Measurements from ENCODE around the gene SUSD6.

The SUSD6 gene

GRCh38 chr14:69673104-69673503 is 61.7 kb downstream of the SUSD6 start:
- H3K4me3 ChIP-seq (ENCODE audit: control insufficient read depth, low read depth, low read length) = no peak overlapping the region
- no peak for TF ChIP-seq CTCF (IDR thresholded peaks at IDR 0.05; ENCODE audit: control insufficient read depth, insufficient read depth, low read depth, low read length, missing control alignments)

GRCh38 chr14:69673578-69674305 is 62.3 kb downstream of the SUSD6 start:
- H3K4me3 ChIP-seq (ENCODE audit: control insufficient read depth, low read depth, low read length) = no peak overlapping the region
- no peak for TF ChIP-seq CTCF (IDR thresholded peaks at IDR 0.05; ENCODE audit: control insufficient read depth, insufficient read depth, low read depth, low read length, missing control alignments)
- no peak for DNase-seq (ENCODE audit: low read depth)

More at GRCh38 chr14:69673104-69673503, 61.7 kb downstream of the SUSD6 start:
- no peak for DNase-seq (ENCODE audit: low read depth)

- TF ChIP-seq CTCF (IDR thresholded peaks at IDR 0.05; ENCODE audit: control insufficient read depth, insufficient read depth, low read depth, low read length, missing control alignments) = no peak
- DNase-seq (ENCODE audit: low read depth) = no peak
- H3K4me3 ChIP-seq (ENCODE audit: control insufficient read depth, low read depth, low read length) = no peak overlapping the region
These were observed 63.3 kb downstream of the SUSD6 start for GRCh38 chr14:69674546-69675244.

- TF ChIP-seq CTCF (IDR thresholded peaks at IDR 0.05; ENCODE audit: control insufficient read depth, insufficient read depth, low read depth, low read length, missing control alignments) = no peak
- H3K4me3 ChIP-seq (ENCODE audit: control insufficient read depth, low read depth, low read length) = no peak overlapping the region
- no peak for DNase-seq (ENCODE audit: low read depth)
These were observed 63.8 kb downstream of the SUSD6 start for GRCh38 chr14:69675245-69675583.

- no peak for TF ChIP-seq CTCF (IDR thresholded peaks at IDR 0.05; ENCODE audit: control insufficient read depth, insufficient read depth, low read depth, low read length, missing control alignments)
- no peak for DNase-seq (ENCODE audit: low read depth)
- no peak overlapping the region for H3K4me3 ChIP-seq (ENCODE audit: control insufficient read depth, low read depth, low read length)
These were observed 64.6 kb downstream of the SUSD6 start for GRCh38 chr14:69675877-69676416.

GRCh38 chr14:69676723-69677122 is 65.3 kb downstream of the SUSD6 start:
- no peak overlapping the region for H3K4me3 ChIP-seq (ENCODE audit: control insufficient read depth, low read depth, low read length)
- no peak for TF ChIP-seq CTCF (IDR thresholded peaks at IDR 0.05; ENCODE audit: control insufficient read depth, insufficient read depth, low read depth, low read length, missing control alignments)
- DNase-seq (ENCODE audit: low read depth) = no peak
